GM21515 (cell line): Measurements from ENCODE around the gene CYP2C19.
"Not testable (repeated sequence)": the region's sequence is repeated elsewhere in the genome, so short reads cannot be mapped to it uniquely, and the experiment has no call there.

Experiments used
- ATAC-seq: cut with Tn5 transposase; IDR thresholded peaks from one replicate; pipeline ENCODE4 v1.9.1; 2021; ENCODE audit not compliant: unreplicated experiment

CYP2C19 gene

DNA sequence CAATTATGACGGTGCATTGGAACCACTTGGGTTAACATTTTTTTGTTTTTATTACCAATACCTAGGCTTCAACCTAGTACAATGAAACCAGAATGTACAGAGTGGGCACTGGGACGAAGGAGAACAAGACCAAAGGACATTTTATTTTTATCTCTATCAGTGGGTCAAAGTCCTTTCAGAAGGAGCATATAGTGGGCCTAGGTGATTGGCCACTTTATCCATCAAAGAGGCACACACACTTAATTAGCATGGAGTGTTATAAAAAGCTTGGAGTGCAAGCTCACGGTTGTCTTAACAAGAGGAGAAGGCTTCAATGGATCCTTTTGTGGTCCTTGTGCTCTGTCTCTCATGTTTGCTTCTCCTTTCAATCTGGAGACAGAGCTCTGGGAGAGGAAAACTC is at the start of gene CYP2C19:
Gene CYP2C19, plus strand, starts transcription at position 289 of the 400 bp plus-strand sequence. Its CDS starts 25 bp downstream, at position 314.
- ATAC-seq, result no peak

GRCh38 chr10:94725871-94726270 is 36.6 kb upstream of the CYP2C19 start:
- ATAC-seq, result no peak

- ATAC-seq, result no peak
Observed at GRCh38 chr10:94735197-94735596, 27.3 kb upstream of the CYP2C19 start.

- no peak for ATAC-seq
Observed at GRCh38 chr10:94738588-94738987, 23.9 kb upstream of the CYP2C19 start.

- ATAC-seq, result no peak
Observed at GRCh38 chr10:94747137-94747536, 15.3 kb upstream of the CYP2C19 start.

DNA sequence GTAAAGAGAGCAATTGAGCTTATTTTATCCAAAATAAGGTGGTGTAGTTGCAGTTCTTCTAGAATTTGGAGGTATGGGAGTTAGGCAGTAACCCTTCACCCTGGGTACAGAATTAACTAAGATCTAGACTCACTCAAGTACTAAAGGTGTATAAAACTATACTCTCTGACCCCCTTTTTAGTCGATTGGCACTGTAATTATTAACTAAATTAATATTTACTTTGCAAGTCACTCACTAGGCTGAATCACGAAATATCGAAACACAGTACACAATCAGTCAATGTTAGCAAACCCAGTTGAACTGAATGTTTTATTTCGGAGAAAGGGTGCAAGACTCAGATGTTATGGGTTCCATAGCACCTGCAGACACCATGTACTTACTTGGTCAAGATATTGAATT is 14.6 kb upstream of the CYP2C19 start:
- no peak for ATAC-seq

- ATAC-seq, result no peak
Observed at GRCh38 chr10:94757916-94758315, 4.6 kb upstream of the CYP2C19 start.

- ATAC-seq, result no peak
Observed at GRCh38 chr10:94760586-94761178, 1.8 kb upstream of the CYP2C19 start.

DNA sequence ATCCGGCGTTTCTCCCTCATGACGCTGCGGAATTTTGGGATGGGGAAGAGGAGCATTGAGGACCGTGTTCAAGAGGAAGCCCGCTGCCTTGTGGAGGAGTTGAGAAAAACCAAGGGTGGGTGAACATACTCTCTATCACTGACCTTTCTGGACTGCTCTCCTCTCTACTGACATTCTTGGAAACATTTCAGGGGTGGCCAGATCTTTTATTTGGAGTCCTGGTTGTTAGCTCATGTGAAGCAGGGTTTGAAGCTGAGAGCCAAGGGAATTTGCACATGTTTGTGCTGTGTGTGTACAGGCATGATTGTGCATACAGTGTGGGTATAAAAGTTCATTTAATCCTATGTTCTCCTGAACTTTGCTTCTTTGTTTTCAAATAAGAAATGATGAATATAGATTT is 12.9 kb downstream of the CYP2C19 start:
- ATAC-seq, result not testable (repeated sequence)

GRCh38 chr10:94777886-94778458 is 15.5 kb downstream of the CYP2C19 start:
- no peak for ATAC-seq

GRCh38 chr10:94780844-94781243 is 18.4 kb downstream of the CYP2C19 start:
- no peak for ATAC-seq

DNA sequence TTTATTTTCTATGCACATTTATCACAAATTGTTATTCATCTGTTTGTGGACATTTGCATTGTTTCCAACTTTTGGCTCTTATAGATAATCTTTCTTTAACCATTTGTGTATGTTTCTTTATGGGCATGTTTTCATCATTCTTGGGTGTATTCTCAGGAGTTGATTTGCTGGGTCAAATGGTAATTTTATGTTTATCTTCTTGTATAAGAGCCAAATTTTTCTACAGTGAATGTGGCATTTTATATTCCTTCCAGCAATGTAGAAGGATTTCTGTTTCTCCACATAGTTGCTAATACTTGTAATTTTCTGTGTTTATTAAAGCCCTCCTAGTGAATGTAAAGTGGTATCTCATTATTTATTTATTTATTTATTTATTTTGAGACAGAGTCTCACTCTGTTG is 21.8 kb downstream of the CYP2C19 start:
- ATAC-seq, result no peak

DNA sequence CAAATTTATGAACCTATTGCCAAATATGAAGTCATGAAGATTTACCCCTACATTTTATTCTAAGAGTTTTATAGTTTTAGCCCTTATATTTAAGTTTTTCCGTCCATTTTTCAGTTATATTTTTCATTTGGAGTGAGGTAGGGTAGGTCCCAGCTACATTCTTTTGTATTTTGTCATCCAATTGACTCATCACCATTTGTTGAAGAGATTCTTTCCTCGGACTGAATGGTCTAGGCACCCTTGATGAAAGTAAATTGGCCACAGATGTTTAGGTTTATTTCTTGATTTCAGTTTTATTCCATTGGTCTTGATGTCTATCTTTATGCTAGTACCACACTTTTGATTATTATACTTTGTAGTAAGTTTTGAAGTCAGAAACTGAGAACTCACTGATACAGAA is 22.7 kb downstream of the CYP2C19 start:
- ATAC-seq, result no peak

- not testable (repeated sequence) for ATAC-seq
Observed at GRCh38 chr10:94800551-94800950, 38.1 kb downstream of the CYP2C19 start.

GRCh38 chr10:94803307-94803706 is 40.8 kb downstream of the CYP2C19 start:
- ATAC-seq, result no peak

- ATAC-seq, result not testable (repeated sequence)
Observed at GRCh38 chr10:94830025-94830424, 67.5 kb downstream of the CYP2C19 start.

DNA sequence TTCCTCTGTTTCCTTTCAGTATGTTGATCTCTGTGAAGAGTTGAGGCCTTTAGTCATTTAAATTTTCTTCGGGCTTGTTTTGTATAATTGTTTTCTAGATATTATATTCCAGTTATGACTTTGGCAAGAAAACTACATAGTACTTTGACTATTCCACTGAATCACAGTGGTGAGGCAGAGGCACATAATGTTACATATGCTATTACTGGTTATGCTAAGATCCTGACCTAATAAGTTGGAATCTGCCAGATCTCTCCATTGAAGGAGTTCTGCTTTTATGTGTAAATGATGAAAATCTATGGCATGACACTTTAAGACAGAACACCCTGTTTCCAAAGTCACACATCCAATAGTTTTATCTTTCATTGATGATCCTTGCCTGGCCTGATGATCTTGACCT is 83.7 kb downstream of the CYP2C19 start:
- ATAC-seq, result no peak

DNA sequence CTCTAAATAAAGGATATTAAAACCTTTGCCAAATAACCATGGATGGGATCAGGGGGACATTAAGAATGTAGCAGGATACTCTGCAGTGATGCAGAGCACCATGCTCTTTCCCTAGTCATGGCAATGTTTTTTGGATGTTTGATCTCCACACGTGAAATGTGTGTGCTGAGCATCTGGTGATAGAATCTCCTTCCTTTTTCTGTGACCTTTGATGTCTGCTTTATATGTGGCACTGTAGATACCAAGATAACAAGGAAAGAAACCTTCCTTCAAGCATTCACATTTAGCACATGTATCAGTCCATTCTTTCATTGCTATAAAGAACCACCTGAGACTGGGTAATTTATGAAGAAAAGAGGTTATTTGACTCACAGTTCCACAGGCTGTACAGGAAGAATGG is 88.3 kb downstream of the CYP2C19 start:
- no peak for ATAC-seq

- no peak for ATAC-seq
Observed at GRCh38 chr10:94851263-94851662, 88.8 kb downstream of the CYP2C19 start.

GRCh38 chr10:94852438-94852837 is 90.0 kb downstream of the CYP2C19 start:
- no peak for ATAC-seq

GRCh38 chr10:94853065-94853464 is 90.6 kb downstream of the CYP2C19 start:
- no peak for ATAC-seq

DNA sequence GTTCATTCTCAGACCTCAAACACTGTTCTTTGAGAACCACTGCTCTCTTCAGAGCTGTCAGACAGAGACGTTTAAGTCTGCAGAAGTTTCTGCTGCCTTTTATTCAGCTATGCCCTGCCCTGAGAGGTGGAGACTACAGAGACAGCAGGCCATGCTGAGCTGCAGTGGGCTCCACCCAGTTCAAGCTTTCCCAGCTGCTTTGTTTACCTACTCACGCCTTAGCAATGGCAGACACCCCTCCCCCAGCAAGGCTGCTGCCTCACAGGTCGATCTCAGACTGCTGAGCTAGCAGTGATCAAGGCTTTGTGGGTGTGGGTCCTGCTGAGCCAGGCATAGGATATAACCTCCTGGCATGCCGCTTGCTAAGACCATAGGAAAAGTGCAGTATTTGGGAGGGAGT is 95.5 kb downstream of the CYP2C19 start:
- ATAC-seq, result no peak

DNA sequence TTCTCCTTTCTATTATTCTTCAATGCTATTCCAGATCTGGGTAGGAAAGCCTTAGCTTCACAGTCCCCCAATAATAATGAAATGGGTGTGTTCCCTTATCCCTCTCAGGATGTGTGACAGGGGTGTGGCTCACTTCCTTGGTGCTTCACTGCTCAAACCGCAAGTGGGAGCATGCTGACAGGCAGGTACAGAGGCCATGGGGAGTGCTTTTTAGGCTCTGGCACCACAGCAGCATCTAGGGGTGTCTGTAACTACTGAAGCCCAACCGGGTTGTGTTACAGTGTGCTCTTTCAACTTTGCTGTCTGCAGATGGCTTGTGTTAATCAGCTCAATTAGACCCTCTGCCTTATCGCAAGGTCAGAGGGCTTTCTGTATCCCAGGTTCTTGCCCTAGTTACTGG is 96.6 kb downstream of the CYP2C19 start:
- no peak for ATAC-seq
